CD4-positive, alpha-beta T cell treated with Interleukin-17A for 1 hour (primary cell): ENCODE measurements around the gene KIR3DL1.
A peak's percentile ranks its signal among the peaks of the same experiment; 100 is the strongest.
"Not testable (repeated sequence)": the region's sequence is repeated elsewhere in the genome, so short reads cannot be mapped to it uniquely, and the experiment has no call there.

Source experiments
- DNase-seq: peaks from one replicate; pipeline ENCODE4 v3.0.0-alpha.2; 2020

Gene KIR3DL1

GRCh38 chr19:54816251-54816650 is at the start of gene KIR3DL1:
Gene KIR3DL1, plus strand, starts transcription at chr19:54816468.
- not testable (repeated sequence) for DNase-seq

DNA sequence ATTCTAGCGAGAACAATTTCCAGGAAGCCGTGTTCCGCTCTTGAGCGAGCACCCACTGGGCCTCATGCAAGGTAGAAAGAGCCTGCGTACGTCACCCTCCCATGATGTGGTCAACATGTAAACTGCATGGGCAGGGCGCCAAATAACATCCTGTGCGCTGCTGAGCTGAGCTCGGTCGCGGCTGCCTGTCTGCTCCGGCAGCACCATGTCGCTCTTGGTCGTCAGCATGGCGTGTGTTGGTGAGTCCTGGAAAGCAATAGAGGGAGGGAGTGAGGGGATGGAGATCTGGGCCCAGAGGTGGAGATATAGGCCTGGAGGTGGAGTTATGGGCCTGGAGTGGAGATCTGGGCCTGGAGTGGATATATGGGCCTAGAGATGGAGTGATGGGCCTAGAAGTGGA is 46.6 kb upstream of the KIR3DL1 start, which contains the start of gene KIR2DL1:
KIR2DL1 (plus strand) TSS at position 148 of the 400 bp plus-strand sequence; CDS start at position 206, 58 bp downstream.
- not testable (repeated sequence) for DNase-seq

GRCh38 chr19:54770511-54770910 is 45.8 kb upstream of the KIR3DL1 start:
- not testable (repeated sequence) for DNase-seq

DNA sequence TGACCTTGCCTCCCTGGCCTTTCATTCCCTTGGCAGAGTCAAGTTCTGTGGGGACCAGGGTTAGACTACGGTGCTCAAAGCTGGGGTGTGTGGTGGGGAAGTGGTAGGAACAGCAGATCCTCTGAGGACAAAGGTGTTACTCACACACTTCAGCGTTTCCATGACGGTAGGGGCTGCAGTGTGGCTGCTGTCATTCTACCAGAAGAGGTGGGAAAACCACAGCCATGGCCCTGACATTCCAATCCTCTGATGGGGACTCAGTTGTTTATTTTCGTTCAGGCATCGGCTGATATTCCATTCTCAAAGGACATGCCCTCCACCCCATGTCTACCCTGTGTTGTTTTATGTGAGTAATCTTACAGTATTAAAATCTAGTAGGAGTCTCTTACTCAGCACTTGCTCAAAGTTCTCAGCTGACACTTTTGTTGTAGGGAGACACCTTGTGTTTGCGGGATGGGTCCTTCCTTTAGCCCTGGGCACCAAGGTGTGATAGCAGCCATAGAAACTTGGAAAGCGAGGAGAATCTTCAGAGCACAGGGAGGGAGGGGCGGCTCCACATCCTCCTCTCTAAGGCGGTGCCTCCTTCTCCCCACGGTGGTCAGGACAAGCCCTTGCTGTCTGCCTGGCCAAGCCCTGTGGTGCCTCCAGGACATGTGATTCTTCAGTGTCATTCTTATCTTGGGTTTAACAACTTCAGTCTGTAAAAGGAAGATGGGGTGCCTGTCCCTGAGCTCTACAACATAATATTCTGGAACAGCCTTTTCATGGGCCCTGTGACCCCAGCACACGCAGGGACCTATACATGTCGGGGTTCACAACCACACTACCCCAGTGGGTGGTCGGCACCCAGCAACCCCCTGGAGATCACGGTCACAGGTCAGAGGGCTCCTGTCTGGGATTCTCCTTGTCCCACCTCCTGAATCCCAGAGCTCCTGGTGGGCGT is 45.0 kb upstream of the KIR3DL1 start:
- not testable (repeated sequence) for DNase-seq

- DNase-seq = not testable (repeated sequence)
Observed at GRCh38 chr19:54772666-54773065, 43.6 kb upstream of the KIR3DL1 start.

DNA sequence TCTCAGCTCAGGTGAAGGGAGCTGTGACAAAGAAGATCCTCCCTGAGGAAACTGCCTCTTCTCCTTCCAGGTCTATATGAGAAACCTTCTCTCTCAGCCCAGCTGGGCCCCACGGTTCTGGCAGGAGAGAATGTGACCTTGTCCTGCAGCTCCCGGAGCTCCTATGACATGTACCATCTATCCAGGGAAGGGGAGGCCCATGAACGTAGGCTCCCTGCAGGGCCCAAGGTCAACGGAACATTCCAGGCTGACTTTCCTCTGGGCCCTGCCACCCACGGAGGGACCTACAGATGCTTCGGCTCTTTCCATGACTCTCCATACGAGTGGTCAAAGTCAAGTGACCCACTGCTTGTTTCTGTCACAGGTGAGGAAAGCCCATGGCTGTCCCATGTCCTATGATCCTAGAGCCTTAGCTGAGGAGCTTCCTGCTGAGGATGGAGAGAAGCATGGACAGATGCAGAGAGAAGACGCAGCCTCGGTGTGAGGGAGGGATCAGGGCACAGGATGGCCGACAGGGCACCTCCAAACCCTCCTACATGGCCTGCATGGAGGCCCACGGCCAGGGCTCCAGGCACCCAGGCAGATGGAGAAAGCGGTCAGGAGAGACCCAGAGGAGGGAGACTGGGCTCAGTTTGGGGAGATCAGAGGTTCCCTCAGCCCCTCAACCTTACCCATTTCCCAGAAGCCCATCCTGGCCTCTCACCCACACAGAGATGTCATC is 41.0 kb upstream of the KIR3DL1 start:
- not testable (repeated sequence) for DNase-seq

DNA sequence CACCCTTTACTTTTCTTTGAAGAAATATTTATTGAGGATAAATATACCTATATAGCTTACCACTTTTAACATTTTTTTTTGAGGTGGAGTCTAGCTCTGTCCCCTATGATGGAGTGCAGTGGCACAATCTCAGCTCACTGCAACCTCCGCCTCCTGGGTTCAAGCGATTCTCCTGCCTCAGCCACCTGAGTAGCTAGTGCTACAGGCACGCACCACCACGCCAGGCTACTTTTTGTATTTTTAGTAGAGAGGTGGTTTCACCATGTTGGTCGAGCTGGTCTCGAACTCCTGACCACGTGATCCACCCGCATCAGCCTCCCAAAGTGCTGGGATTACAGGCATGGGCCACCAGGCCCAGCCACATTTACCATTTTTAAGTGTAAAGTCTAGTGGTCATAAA is 40.4 kb upstream of the KIR3DL1 start:
- not testable (repeated sequence) for DNase-seq

GRCh38 chr19:54777851-54778250 is 38.4 kb upstream of the KIR3DL1 start:
- DNase-seq = not testable (repeated sequence)

DNA sequence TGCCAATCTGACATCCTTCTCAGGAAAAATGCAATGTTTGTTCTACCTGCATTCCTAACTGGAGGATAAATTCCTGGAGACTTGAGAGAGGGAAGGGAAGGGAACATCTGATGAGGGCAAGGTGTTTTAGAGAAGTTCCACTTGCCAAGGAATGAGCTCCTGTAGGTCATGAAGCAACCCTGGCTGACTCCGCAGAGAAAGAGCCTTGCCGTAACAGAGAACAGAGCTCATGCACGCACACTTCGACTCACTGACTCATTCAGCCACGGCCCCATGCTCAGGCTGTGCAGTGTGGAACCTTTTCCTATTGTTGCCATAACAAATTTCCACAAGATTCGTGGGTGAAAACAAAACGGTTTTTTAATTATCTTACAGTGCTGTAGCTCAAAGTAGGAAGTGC is 37.4 kb upstream of the KIR3DL1 start:
- not testable (repeated sequence) for DNase-seq

DNA sequence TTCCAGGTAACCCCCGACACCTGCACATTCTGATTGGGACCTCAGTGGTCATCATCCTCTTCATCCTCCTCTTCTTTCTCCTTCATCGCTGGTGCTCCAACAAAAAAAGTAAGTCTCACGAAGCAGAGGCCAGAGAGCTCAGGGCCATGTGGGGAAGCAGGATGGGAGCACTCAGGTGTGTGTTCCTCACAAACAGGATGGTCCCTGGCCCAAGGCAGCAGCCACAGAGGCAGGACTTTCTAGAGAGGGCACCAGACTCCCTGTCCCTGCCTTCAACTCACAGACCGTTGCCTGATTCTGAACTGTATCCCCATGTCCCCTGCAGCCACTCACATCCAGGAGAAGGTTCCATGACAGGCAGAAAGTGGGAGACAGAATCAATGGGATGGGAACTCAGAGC is 33.4 kb upstream of the KIR3DL1 start:
- not testable (repeated sequence) for DNase-seq

DNA sequence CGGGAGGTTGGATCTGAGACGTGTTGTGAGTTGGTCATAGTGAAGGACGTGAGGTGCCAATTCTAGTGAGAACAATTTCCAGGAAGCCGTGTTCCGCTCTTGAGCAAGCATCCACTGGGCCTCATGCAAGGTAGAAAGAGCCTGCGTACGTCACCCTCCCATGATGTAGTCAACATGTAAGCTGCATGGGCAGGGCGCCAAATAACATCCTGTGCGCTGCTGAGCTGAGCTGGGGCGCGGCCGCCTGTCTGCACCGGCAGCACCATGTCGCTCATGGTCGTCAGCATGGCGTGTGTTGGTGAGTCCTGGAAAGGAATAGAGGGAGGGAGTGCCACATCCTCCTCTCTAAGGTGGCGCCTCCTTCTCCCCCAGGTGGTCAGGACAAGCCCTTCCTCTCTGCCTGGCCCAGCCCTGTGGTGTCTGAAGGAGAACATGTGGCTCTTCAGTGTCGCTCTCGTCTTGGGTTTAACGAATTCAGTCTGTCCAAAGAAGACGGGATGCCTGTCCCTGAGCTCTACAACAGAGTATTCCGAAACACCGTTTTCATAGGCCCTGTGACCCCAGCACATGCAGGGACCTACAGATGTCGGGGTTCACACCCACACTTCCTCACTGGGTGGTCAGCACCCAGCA is 30.1 kb upstream of the KIR3DL1 start:
- DNase-seq = not testable (repeated sequence)

DNA sequence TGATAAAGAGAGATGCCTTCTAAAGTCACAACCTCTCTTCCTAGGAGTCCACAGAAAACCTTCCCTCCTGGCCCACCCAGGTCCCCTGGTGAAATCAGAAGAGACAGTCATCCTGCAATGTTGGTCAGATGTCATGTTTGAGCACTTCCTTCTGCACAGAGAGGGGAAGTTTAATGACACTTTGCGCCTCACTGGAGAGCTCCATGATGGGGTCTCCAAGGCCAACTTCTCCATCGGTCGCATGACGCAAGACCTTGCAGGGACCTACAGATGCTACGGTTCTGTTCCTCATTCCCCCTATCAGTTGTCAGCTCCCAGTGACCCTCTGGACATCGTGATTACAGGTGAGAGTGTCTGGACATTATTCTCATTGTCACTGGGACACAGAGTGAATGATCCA is 28.1 kb upstream of the KIR3DL1 start:
- not testable (repeated sequence) for DNase-seq

DNA sequence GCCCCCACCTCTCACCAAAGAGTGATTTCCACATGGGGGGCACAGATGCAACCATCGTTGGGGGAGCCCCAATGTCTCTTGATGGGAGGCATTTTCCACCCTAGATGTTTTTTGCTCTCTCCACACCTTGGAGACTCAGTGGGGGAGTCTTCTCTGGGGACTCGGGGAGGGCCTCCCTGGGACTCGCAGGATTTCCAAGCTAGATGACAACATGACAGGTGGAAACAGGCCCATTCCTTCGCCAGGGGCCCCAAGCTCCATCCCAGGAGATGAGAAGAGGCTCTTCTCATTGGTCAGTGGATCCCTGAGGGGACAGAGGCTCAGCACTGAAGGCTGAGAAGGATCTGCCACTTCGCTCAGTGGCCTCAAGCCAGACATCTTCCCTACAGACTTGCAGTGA is 25.6 kb upstream of the KIR3DL1 start:
- DNase-seq = no peak

DNA sequence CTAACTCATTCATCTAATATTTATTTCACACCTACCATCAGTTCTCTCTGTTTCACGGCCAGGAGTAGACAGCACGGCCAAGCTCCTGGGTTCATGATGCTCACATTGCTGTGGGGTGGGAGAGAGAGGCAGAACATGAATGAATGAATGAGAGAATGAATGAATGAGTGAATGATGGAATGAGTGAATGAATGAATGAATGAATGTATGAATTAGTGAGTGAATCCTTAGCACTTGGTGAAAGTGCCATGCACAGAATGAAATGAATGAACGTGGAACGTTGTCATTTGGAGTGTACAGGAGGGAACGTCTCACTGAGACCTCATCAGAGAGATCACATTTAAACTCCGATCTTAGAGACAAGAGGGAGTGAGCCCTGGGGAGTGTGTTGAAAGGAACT is 24.8 kb upstream of the KIR3DL1 start:
- no peak for DNase-seq

DNA sequence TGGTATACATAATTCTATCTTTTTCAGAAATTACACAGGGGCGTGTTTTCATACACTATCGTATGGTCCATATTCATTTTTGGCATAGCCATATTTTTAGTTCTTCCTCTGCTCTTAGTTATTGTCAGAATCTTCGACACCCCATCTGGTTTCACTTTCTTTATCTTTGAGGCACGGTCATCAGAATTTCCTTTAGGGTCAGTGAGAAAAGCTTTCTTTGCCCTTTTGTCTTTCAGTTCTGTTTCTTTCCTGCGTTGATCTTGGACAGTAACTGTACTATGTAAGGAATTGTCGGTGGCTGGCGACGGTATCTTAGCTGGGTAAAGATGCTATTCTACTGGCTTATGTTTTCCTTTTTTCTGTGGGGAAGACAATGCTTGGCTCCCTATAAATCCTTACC is 23.5 kb upstream of the KIR3DL1 start:
- DNase-seq = peak; percentile 5

DNA sequence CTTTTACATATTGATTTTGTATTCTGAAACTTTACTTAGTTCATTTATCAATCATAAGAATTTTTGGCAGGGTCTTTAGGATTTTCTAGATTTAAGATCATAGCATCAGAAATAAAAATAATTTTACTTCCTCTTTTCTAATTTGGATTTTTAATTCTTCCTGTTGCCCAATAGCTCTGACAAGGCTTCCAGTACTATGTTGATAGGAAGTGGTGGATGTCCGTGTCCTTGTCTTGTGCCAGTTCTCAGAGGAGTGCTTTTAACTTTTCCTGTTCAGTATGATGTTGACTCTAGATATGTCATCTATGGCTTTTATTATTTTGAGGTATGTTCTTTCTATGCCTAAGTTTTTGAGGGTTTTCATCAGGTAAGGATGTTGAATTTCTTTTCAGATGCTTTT is 20.5 kb upstream of the KIR3DL1 start:
- no peak for DNase-seq

DNA sequence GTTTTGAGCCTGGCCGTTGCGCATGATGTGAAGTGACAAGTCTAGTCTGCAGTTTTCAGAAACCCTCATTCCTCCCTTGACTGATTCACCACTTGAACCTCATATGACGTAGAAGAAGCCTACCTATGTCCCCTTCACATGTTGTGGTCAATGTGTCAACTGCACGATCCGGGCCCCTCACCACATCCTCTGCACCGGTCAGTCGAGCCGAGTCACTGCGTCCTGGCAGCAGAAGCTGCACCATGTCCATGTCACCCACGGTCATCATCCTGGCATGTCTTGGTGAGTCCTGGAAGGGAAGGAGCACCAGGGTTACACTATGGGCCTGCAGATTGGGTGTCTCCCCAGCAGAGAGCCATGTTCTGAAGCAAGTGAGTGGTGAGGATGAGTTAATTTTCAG is 12.9 kb upstream of the KIR3DL1 start, which contains the start of gene KIR2DL4:
KIR2DL4 (plus strand) TSS at position 201 of the 400 bp plus-strand sequence; CDS start at position 243, 42 bp downstream.
- peak; percentile 6 for DNase-seq

DNA sequence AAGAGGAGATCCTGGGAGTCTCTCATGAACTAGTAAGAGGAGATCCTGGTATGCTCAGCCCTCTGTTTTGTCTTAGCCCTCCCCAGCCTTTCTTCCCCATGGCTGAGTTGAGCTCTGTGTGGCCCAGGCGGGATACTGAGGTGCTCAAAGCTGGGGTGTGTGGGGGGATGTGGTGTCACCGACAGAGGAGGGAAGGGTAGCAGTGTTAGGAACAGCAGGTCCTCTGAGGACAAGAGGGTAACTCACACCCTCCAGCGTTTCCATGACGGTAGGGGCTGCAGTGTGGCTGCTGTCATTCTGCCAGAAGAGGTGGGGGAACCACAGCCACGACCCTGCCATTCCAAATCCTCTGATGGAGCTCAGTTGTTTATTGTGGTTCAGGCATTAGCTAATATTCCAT is 12.2 kb upstream of the KIR3DL1 start:
- DNase-seq = no peak

DNA sequence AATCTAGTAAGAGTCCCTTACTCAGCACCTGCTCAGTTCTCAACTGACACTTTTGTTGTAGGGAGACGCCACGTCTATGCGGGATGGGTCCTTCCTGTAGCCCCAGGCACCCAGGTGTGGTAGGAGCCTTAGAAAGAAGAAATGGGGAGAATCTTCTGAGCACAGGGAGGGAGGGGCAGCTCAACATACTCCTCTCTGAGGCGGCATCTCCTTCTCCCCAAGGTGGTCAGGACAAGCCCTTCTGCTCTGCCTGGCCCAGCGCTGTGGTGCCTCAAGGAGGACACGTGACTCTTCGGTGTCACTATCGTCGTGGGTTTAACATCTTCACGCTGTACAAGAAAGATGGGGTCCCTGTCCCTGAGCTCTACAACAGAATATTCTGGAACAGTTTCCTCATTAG is 11.7 kb upstream of the KIR3DL1 start:
- DNase-seq = no peak

- DNase-seq = no peak
Observed at GRCh38 chr19:54805665-54806515, 10.4 kb upstream of the KIR3DL1 start.

DNA sequence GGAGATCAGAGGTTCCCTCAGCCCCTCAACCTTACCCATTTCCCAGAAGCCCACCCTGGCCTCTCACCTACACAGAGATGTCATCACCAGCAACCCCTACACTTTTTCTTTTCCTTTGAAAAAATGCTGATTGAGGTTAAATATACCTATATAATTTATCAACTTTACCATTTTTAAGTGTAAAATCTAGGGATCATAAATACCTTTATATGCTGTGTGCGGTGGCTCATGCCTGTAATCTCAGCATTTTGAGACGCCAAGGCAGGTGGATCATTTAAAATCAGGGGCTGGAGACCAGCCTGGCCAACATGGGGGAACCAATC is 9.8 kb upstream of the KIR3DL1 start:
- no peak for DNase-seq

DNA sequence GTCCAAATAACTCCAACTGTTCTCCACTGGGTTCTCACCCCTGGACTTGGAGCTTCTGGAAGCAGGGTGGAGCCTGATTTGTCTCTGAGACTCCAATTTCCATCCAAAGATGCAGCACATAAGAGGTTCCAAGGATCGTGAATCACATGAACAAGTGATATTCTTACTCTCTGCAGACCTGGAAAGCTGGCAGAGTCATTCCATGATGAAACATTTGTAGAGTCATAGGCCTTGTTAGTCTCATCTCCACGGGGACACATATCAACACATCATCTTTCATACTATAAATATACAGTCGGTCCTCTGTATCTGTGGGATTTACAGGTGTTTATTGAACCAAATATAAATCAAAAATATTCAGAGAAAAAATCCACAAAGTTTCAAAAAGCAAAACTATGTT is 1.7 kb upstream of the KIR3DL1 start:
- DNase-seq = not testable (repeated sequence)
